Activated CD8-positive, alpha-beta memory T cell treated with anti-CD3 and anti-CD28 coated beads, Interleukin-2, amount 50 U/mL, for 1 hour (primary cell): ENCODE measurements around the gene HGFAC.

ENCODE experiments used
- DNase-seq: peaks from one replicate; pipeline ENCODE4 v3.0.0-alpha.2; 2020; ENCODE audit errors: extremely low read depth

The HGFAC gene

DNA sequence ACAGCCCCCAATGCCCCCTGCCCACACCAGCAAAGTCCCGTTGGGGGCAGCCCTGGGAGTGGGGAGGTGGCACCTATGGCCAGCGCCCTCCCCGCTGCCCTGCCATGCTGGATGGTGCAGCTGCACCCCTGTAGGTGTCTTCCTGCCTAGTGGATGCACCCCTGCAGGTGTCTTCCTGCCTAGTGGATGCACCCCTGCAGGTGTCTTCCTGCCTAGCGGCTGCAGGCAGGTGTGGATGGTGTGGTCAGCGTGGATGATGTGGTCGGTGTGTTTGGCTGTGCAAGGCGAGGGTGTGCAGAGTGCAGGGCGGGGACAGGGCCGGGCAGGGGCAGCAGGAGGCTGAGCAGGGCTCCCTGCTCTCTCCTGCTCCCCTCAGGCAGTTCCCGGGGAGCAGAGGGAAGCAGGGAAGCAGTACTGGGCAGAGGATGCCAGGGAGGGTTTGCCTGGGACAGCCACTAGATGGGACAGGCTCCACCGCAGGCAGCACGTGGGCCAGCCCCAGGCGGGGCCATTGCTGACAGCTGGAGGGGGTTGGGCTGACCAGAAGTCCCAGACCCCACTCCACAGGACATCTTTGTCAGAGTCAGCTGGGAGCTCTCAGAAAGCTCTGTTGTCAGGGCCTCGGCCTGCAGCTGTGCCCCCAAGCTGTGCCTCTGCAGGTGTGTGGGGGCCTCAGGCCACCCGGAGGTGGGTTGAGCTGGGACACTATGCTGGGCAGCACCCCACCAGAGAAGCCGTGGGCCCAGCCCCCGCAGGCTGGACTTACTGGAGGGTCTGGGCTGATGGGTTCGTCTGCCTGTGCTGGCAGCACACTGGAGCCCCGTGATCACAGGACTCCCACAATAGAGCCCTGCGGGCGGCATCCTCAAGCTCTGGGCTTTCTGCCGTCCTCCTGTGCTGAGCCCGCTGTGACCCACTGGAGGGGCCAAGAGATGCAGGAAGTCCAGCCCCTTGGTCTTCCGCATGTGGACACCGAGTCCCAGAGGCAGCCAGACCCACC lies 45.1 kb downstream of the HGFAC start:
- DNase-seq, result no peak

GRCh38 chr4:3487861-3488260 lies 46.1 kb downstream of the HGFAC start:
- DNase-seq, result no peak

DNA sequence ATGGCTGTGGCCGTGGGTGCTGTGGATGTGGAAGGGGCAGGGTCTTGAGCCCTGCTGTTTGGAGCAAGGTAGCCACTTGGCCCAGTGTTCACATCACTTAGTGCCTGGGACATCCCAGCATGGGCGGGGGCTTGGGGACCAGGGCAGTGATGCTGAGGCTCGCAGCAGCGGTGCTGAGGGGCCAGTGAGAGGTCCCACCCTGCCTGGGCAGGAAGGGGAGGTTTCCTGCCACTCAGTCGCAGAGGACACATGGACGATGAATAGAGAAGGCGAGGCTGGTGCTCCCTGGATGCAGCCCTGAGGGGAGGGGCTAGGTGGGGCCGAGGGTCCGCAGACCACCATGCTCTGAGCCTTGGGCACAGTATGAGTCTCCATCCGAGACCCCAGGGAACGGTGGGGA lies 47.1 kb downstream of the HGFAC start:
- DNase-seq, result no peak

DNA sequence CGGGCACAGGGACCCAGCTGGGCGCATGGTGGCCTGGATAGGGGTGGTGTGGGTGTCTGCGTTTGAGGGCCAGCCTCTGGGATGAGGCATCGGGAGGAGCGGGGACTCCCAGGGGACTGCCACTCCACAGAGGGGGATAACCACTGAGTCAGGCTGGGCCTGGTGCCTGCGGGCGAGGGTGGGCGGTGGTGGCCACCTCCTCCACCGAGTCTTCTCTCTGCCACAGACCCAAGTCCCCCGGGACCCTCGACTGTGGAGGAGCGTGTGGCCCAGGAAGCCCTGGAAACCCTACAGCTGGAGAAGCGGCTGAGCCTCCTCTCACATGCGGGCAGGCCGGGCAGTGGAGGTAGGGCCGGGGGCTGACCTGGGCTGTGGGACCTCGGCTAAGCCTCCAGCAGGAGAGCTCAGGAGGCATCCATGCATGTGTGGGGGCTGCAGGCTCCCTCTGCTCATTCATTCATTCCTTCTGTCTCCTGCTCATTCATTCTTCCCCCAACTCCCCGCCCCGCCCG lies 47.7 kb downstream of the HGFAC start:
- no peak for DNase-seq

- DNase-seq, result no peak
Measured at GRCh38 chr4:3491681-3492405, 50.1 kb downstream of the HGFAC start.

GRCh38 chr4:3492741-3493719 lies 51.3 kb downstream of the HGFAC start:
- DNase-seq, result no peak

DNA sequence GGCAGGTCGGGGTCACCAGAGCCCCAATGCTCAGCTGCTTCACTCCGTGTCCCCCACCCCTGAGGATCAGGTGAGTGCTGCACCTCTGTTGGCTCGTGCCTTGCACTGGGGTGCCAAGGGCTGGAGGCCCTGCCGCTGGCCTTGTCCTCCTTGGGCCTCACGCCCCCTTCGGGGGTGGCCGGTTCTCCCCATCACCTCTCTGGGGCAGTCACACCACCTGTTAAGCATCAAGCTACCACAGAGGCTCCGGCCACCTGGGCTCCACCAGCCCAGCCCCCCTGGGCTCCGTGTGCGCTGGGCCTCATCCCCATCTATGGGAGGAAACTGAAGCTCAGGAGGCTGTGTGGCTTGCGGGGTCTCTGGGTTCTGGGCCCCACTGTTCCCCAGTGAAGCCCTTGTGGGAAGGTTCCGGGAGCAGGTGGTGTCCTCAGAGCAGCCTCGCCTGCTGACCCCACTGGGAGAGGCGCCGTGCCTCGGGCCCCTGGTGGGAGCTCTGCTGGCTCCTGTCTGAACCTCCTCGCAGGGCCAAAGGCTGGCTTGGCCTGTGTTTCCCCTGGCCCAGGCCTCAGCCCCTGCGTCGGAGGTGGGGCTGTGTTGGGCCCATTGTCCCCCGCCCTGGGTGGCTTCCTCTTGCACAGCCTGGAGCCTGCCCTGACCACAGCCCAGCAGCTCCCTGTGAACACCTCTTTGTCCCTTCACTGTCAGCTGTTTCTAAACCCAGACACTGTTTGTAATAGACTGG lies 52.1 kb downstream of the HGFAC start:
- no peak for DNase-seq

DNA sequence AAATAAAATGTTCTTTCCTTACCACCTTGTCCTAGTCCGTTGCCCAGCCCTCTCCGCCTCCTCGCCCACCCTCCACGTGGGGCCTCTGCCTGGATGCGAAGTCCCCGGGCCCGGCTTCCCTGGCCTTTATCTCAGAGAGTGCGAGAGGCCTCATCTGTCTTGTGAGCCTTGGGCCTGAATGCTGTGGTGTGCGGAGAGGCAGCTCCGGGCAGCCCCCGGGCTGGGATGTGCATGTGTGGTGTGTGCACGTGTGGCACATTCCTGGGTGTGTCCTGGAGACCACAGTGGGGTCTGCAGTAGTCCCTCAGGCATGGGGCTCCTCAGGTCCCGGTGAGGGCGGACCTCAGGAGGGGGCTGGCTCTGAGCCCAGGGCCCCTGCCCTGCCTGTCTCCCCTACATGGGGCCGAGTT lies 52.7 kb downstream of the HGFAC start:
- DNase-seq, result no peak

DNA sequence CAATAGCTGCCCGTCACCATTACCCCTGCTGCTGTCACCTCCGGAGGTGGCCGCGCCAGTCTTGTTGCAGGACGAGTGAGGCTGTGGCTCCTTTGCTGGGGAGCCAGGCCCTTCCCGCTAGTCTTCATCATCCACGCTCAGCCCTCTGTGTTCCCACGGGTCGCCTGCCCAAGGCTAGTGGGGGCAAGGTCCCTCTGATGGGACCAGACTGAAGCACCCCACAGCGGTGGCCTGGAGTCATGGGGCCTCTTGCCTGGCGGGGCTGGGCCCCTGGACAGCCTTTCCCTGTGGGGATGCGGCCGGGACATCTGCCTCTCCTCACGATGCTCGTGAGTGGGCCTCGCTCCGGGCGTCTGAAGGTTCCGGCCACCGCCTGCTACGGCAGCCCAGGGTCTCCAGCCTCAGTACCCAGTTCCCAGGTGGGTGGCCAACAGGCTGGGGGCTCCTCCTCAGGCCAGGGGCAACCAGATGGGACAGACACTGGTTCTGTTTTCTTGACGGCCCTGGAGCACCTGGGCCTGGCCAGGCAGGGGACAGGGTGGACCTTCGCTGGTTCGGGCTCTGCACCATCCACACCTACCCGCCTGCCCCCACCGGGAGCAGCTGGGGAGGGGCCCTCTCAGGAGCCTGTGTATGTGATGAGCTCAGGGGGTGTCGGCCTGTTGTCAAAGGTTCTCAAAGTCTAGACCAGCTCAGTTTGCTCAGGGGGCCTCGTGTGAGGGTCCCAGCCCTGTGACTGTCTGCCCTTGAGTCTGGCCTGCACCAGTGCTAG lies 53.6 kb downstream of the HGFAC start:
- DNase-seq, result no peak

GRCh38 chr4:3496021-3496420 lies 54.3 kb downstream of the HGFAC start:
- no peak for DNase-seq

- DNase-seq, result no peak
Measured at GRCh38 chr4:3497095-3497494, 55.3 kb downstream of the HGFAC start.

- no peak for DNase-seq
Measured at GRCh38 chr4:3497523-3498389, 56.0 kb downstream of the HGFAC start.

GRCh38 chr4:3498407-3498806 lies 56.6 kb downstream of the HGFAC start:
- DNase-seq, result no peak
